Amniotic epithelial cell (primary cell): Measurements from ENCODE around the gene MEG3.
"Not testable (repeated sequence)": the region's sequence is repeated elsewhere in the genome, so short reads cannot be mapped to it uniquely, and the experiment has no call there.

Source experiments
- DNase-seq: peaks from one replicate; pipeline ENCODE4 v3.0.0-alpha.2; 2010; ENCODE audit warnings: low read depth

MEG3 gene

DNA sequence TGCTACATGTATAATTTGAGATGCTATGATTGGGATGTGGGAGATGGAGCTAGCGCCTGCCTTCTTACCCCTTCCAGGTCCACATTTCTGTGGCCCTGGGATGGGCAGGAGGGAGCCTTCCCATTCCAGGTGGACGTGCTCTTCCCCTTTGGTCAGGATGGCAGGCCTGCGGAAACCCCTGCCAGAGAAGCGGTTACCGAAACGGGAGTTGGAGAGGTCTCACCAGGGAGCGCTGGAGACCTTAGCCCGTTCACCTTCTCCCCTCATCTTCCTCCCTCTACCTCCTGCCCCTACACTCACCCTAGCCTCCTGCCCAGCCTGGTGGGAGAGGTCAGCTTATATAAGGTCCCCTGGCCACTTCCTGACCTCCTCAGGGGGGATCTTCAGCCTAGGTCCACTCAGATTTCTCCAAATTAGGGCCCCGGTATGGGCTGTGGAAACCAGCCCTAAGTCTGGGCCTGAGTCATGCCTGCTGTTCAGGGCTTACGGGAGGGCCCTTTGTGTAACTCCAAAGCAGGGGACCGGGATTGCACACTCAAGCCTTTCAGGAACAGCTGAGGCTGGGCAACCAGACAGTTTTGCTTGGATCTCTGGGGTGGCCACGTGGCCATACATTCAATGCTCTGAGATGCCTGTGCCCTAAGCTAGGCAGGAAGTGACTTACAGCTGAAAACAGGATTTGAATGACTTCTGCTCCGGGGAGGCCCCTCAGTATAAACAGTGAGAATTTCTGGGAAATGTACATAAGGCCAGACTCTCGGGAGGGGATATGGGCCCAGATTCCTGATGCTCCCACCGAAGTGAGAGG, 10.2 kb upstream of the MEG3 start:
- DNase-seq: peak; percentile 62

DNA sequence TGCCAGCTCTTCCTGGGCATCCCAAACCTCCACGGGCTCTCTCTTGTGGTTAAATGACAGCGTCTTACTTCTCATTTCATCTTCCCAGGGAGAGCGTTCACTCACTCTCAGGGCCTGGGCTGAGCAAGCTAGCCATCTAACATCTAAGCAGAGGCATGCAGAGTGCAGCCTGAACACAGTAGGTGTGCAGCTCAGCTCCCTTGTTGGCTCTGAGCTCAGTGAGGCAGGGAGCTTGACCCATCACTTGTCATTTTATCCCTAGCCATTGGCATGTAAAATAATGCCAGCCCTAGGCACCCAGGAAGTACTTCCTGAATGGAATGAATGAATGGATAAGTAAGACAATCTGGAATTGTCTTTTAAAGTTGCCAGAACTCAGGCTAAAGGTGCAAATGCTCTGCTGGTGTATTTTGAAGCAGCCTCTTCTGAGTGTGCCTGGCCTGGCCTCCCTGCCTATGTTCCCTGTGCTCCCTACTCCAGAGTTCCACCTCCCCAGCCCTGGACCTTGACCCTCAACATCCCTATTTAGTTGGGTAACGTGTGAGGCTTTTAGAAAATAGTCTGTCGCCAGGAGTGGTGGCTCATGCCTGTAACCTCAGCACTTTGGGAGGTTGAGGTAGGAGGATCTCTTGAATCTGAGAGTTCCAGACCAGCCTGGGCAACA, 9.5 kb upstream of the MEG3 start:
- no peak for DNase-seq

DNA sequence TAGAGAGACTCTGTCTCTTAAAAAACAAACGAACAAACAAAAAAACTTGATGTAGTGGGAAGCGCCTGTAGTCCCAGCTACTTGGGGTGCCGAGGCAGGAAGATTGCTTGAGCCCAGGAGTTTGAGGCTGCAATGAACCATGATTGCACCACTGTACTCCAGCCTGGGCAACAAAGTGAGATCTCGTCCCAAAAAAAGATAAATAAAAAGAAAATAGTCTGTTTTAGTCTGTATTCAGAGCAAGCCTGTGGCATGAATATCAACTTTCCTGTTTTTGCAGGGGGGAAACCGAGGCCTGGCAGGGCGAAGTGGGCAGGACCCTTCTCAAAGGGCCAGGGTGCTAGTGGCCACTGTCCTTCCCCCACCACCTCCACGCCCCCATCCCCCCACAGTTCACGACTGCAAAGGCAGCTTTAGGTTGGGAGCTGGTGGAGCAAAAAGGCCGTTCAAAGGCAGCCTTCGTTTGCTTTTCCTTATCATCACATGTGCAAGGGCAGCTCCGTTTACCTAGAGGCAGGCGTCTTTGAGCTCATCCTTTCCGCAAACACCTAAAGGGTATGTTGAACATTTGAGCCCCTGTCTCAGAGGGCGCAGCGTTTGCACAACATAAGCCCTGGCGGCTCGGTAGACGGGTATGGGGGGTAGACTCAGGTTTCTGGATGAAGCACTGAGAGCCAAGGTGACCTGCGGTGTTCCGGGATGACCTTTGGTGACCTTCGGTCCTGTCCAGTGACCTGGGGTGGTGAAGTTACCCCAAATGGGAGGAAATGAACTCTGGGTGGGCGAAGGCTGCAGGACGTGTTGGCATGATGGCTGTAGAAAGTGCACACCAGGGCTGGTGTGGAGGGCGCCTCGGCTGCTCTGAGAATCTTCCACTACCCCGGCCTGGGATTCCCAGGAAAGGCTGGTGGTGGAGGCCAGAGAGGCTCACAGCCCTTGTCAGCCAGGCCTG, 8.7 kb upstream of the MEG3 start:
- DNase-seq: no peak

DNA sequence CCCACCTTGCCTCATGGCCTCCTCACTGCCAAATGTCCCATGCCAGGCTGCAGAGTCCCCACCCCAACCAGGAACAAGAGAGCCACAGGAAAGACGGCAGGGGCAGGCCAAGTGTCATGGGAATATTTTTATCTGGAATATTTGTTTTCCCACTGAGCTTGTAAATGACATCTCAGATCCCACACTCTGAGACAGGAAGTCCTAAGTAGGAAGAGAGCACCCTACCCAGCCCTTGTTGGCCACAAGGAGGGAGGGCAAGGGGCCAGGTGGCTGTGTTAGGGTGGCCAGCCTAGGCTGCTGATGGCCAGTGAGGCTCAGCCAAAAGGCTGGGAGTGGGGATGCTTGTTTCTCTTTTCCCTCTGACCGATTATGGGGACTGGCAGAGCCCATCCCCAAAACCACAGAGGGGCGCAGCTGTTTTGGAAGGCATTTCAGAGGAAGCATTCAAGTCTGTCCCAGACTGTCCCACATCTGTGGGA, 7.7 kb upstream of the MEG3 start:
- DNase-seq: no peak

DNA sequence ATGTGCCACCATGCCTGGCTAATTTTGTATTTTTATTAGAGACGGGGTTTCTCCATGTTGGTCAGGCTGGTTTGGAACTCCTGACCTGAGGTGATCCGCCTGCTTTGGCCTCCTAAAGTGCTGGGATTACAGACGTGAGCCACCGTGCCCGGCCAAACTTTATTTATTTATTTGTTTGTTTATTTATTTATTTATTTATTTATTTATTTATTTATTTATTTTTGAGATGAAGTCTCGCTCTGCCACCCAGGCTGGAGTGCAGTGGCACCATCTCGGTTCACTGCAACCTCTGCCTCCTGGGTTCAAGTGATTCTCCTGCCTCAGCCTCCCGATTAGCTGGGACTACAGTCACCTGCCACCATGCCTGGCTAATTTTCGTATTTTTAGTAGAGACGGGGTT, 7.0 kb upstream of the MEG3 start:
- not testable (repeated sequence) for DNase-seq

DNA sequence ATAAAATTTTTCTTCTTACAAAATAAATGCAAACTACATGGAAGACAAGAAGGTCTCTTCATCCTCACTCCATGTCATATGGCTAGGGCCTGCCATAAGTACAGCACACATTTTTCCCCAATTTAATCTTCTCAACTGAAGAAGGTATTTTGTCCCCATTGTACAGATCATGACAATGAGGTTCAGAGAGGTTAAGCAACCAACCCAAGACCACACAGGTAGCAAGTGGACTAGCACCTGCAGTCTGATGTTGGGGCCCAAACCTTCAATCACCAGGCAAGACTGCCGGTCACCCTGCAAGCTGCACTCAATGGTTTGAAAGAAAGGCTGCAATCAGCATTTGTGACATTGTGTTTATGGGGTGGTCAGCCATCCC, 6.5 kb upstream of the MEG3 start:
- no peak for DNase-seq

DNA sequence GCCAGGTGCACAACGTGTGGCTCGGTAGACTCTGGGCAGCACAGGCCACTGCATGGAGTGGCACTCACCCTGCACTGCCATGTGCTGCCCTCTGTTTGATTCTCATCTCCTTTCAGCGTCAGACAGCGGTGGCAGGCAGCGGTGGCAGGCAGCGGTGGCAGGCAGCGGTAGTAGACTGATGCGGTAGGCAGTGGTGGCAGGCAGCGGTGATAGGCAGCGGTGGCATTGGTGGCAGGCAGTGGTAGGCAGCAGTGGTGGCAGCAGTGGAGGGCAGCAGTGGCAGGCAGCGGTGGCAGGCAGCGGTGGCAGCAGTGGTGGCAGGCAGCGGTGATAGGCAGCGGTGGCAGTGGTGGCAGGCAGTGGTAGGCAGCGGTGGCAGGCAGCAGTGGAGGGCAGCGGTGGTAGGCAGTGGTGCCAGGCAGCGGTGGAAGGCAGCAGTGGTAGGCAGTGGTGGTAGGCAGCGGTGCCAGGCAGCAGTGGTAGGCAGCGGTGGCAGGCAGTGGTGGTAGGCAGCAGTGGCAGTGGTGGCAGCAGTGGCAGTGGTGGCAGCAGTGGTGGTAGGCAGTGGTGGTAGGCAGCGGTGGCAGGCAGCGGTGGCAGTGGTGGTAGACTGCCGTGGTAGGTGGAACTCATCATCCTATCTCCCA, 6.0 kb upstream of the MEG3 start:
- no peak for DNase-seq

DNA sequence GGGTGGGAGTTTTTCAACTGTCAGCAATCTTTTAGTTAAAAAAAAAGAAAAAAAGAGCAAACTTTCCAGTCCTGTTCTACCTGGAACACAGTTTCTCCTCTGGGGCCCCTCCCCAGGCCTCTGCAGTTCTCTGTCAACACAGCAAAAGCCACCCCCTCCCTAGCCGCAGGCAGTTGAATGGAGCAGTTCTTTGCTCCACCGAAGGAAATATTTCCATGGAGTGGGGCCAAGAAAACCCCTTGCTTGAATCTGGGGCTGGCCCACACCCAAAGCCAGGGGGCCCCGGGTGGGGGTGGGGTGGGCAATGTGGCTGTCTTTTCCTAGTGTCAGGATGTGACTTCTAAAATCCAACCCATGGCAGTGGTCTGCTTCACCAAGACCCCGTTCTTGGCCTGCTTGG, 5.0 kb upstream of the MEG3 start:
- DNase-seq: no peak

DNA sequence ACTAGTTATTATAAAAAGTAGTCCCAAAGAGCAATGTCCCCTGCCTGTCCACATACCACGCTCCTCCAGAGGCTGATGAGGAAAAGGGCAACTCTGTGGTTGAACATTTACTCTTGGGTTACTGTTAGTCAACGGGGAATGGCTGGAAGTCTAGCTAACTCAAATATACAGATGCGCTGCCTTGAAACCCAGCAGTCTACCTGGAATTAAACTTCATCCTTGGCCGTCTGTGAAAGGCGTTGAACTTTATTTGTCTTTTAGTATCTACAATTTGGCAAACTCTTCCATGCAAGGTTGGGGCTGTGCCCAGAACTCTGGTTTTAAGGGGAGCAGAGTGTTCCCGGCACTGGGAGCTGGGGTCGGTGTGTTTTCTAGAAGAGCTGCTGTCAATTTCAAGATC, 3.9 kb upstream of the MEG3 start:
- DNase-seq: no peak

DNA sequence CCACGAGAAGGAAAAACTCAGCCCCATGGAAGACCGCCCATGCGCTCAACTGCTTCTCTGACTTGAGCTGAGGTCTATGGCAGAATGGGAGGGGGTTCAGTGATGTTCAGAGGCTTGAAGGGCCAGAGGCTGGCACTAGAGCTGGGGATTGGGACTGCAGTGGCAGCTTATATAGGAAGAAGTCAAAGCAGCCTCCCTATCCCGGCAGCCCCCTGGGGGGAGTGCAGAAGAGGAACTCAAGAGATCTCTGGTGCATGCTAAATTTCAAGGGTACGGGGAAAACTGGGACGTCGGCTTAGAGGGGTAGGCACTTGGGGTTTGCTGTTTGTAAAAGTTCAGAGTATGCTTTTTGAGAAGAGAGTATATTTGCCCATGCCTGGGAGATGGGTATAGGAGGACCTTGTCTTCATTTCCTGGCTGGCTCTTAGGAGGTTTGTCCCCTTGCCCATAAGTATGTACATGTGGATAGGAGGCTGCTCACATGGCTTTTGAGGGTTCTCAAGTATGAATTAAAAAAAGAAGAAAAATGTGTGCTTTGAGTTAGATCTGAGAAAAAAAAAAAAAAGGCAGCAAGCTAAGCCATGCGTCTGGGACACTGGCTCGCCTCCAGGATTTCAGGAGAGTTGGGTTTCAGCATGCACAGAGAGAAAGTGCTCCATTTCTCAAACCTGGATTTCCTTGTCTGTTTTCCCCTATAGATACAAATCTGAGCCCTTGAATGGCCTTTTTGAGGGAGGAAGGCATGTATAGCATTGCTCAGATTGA, 3.2 kb upstream of the MEG3 start:
- no peak for DNase-seq

DNA sequence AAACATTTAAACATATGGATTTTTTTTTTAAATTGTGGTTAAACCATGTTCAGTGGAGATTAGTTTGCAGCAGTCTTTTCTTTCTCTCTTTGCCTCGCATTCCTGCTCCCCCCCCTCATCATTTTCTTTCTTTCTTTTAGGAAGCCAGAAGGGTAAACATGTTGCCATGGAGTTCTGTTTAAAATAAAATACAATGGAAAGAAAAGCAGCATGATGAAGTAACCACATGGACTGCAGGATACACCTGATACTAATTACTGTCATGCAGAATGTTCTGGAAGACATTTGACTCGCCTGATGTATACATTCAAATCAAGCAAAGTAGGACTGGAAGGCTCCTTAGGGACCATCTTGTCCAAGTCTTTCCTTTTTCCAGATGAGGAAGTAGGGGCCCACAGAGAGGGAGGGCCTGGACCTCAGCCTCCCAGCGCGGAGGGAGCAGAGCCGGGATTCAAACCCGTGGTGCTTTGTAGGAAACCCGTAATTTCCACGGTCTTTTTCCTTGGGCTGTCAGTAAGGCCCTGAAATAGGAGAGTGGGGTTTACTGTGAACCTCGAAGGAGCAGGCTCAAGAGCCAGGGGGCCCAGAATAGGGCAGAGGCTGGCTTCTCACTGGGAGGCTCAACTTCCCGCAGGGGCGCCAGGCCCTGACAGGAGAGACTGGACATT, 2.4 kb upstream of the MEG3 start:
- no peak for DNase-seq

DNA sequence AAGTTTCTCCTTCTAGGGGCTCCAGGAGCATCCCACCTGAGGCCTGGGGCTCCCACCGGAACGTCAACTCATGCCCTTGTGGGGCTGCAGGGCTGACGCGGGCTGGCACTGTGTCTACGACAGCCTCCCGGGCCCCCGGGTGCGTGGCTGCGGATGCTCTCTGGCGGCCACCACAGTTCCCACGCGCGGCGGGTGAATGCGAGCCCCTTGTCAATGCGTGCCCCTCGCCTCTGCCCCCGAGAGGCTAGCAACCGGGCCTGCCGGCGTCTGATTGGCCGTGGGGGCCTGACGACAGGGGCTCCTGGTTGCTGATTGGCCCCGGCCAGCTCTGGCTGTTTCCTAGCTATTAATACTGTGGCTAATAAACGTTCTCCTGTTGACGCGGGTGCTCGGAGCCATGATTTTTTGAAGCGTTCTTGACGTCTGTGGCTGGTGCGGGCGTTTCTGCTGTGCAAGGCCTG, 1.8 kb upstream of the MEG3 start:
- DNase-seq: peak; percentile 47

DNA sequence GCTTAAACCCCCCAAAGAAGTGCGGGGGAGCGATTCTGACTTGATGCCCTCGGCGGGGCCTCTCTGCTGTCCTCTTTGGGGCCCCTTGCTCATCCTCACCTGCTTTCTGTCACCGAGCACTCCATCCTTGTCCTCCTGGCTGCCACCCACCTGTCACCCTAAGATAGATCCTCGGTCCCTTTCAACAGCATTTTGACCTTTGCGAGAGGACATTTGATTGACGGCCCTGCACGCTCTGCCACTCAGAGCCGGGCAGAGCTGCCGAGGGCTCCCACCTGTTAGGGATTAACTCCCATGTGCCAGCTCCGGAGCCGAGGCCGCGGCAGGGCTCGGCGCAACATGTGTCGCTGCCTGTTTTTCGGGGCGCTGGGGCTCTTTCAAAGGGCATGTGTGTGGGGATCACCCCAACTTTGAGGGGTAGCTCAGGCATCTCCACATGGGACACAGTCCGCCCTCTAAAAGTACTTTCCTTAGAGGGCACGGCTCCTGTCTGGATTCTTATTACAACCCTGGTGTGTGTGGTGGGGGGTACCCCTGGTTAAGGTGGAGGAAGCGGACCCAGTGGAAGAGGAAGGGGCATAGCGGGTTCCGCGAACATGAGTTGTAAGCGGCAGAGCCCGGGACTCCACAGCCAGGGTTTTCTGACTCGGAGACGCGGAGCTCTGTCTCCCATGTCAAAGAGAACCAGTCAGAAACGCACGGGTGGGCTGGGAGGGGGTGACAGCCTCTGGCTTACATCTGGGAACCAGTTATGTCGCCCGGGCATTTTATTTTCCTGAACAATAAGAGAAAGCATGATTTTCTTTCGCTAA, 811 bp upstream of the MEG3 start:
- no peak for DNase-seq

DNA sequence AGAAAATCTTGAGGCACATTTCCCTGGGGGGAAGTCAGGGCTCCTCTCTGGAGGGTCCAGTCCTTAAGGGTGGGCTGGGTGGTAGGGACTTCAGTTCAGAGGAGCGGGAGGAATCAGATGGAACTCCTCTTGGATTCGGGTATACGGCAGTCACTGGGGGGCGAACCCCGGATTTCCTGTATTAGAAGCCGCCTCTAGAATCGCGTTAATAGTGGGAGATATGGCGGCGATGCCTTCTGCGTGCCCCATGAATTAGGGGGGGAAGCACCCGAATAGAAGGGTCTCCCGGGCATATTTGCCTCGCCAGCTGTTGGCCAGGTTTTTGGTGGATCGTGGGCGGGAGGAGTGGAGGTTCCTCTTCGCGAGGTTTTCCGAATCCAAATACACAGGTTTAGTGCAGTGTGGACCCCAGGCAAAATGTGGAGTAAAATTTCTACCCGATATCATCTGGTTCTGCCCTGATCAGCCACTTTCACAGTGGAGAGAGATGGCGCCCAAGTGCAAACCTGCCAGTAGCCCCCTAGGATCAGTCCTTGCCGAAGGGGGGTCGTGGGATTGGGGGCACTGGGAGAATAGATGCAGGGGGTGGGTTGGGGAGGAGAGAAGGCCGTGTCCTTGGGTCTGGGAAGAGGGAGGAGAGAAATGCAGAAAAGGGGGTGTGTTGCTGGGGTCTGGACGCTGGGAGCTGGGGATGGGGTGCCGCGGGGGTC, 628 bp downstream of the MEG3 start:
- DNase-seq: no peak

DNA sequence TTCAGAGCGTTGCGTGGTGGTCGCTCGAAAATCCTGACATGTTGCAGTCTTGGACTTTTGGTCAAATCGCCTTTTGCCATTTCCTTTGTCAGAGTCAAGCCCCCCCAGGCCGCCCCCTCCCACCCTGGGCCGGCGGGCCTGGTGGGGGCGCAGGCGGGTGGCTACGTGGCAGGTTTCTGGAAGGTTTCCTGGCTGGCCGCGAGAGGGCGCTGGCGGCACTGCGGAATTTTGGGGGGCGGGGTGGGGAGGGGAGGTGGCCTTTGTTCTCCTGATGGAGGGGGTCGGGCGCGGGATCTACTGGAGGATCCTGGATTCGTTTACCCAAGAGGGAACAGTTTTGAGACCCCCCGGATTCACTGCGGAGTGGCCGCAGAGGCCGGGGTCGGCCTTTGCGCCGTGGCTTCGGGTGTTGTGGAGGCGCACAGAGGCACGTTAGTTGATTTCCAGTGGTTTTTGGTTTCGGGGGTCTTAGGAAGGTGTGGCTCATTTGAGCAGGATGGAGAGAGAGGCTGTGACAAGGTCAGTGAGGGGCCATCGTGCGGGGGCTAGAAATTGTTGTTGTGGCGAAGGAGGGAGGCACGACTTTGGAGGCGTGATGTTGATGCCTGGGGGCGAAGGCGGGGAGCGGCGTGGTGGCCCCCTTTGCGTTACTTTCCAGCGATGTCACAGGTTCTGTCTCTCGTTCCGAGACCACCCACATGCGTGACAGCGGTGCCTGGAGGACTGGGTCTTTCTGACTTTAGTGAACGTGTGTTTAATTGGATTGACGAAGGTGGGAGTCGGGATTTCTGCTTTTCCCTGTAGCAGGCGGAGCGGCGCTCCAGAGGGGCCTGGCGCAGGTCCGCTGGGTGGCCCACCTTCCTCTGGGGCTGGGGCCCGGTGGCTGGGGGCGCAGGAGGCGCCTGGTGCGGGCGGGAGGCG, 1.4 kb downstream of the MEG3 start:
- DNase-seq: no peak

DNA sequence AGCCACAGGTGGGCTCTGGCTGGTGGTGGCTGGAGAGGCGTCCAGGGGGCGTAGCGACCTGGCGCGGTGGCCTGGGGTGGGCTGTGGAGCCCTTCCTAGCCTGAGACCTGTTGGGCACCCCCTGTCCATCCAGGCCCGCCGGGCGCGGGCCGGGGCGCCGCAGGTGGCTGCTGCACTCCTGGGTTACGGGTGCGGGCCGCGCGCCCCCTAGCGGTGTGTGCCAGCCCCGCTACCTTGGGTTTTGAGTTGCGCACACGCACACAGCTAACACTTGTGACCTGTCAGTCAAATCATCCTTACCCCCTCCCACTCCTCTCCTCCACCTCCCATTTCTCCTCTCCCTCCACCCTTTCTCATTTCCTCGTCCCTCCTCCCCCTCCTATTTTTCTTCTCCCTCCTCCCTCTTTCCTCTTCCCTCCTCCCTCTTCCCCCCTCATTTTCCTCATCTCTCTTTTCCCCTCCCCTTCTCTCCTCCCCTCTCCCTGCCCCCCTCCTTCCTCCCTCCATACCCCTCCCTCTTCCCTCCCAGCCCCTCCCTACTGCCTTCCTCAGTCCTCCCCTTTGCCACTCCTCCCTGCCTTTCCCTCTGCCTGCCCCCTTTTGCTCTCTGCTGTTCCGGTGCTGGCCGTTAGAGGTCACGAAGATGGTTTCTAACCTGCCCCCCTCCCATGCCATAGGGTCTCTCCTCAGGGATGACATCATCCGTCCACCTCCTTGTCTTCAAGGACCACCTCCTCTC, 2.3 kb downstream of the MEG3 start:
- DNase-seq: peak; percentile 90

DNA sequence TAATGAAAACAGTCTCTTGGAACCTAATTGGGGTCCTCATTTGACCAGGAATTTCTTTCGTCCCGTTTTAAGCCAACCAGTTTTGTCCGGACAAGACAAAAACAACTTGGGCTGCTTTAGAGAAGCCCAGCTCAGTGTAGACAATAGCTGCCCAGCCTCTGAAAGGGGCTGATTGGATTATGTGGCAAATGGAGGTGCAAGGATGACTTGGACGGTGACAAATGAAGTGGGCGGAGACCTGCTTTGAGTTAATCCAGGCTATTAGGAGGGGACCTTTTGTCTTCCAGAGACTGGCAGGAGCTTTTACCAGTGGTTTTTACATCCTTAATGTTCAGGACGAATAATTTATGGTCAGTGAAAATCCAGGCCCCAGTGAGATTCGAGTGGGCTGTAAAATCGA, 4.8 kb downstream of the MEG3 start:
- no peak for DNase-seq
